ENCODE results near the gene ITGA6.

ITGA6 gene

DNA sequence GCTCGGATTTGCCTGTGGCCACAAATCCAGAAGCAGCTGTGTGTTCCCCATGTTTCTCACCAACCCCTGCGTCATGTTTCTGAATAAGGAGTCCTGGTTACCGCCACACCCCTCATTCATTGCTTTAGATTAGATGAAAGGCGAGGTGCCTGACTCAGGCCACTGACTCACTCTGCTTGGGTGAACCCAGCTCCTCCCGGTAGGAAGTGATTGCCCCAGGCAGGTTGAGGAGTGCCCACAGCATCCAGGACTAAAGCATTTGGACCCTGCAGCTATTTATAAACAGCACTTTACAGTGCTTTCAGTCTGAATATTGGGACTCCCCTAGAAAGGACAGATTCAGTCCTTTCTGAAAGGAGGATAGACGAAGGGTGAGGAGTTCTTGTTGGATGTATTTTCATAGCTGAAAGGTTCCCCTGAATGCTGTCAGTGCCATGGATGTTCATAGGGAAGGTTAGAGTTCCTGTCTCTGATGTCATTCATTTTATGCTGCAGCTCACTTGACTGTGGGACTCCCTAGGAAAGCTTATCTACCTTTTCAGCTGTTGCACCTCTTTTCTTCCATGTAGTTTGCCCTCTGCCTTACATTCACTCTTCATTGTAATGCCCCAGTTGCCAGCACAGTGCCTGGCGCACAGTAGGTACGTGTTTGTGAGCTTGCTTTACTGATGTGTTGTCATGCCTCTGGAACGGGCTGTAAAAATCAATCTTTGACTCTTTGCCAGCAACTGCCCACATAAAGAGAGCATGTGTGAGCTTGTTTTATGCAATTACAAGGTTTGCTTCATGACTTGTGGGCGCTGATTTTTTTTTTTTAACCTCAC, 14.9 kb downstream of the ITGA6 start:
- DNase-seq, result no peak

DNA sequence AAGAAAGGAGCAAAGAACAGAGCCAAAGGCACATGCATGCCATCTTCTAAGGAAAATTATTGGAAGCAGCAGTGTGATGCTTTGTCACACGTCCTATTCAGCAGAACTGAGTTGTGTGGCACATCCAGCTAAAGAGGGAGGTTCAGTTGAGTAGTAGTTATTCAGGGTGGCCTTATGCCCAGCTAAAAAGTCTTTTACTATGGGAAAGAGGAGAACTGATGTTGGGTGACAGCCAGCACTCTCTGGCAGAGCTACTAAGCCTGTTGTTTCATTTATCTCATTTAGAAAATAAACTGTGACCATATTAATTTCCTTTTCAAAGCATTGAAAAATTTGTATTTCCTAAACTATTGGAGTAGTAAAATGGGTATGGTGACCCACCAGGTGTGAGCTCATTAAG, 18.5 kb downstream of the ITGA6 start:
- no peak for DNase-seq

DNA sequence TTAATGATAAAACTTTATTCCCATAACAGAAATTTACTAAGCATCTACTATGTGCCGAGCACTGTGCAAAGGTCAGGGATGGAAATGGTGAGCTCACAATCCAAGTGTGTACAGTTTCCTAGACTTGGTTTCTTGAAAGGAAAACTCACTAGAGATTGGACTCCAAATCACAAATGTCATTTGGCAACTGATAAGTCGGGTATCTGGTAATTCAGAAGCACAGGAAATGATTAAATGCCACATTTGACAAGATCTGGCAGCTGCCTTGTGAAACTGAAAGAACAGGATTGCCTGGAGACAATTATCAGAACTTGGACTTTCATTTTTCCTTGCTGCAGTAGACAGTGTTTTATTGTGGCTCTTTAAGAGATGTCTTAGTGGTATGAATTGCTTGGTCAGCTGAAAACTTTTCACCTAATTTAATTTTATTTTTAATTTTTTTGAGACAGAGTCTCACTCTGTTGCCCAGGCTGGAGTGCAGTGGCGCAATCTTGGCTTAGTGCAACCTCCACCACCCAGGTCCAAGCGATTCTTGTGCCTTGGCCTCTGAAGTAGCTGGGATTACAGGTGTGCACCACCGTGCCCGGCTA, 19.2 kb downstream of the ITGA6 start:
- no peak for DNase-seq

DNA sequence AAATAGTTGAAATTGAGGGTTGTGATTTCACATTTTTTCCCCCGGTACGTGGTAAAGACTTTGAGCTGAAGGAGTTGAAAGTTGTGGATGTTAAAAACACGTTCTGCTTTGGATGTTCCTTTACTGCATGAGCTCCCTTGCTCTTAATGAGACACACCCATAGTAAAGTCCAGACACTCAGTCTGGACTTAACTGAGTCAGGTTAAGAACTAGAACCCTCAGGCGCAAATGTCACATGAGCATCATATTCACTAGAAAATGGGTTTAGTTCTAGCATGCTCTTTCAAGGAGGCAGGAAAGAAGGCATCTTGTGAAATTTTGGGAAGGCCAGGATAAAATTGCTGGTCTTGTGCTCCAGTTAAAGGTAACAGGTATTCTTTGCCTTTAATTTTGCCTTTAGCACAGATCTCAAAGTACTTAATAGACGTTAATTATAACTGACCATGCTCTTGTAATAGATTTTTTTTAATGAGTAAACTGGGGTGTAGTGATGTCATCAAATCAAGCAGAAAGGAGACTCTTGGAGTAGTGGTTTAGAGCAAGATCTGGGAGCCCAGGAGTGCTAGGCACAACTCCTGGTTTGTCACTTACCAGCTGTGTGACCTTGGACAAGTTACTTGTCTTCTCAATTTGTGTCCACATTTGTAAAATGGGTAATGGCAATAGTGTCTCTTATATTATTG, 20.6 kb downstream of the ITGA6 start:
- no peak for DNase-seq

DNA sequence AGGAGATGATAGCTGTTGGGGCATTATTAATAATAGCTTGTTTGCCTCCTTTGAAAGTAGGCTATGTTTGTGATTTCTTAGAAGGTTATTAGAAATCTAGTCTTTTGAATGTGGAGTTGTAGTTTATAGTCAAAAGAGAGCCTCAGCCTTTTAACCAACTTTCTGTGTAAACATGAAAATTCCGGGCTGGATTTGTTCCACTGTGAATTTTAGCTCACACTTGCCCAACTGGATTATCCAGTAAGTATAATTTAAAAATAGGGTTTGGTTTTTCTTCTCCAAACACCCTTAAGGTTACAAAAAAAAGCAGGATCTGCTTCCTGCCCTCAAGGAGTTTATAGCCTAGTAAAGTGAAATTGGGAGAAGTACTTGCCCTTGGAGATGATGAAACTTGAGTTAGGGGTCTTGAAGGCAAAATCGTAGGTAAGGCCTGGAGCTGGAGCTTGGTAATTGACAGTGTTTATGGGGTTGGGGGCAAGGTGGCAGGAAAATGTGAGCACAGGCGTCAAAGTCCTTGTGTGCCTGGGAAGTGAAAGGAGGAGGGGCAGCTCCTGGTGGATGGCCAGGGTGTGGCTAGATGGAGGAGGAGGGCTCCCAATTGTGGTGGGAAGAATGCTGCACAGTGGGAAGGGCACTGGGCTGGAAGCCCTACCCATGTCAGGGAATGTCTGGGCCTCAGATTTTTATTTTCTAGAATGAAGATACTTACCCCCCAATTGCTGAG, 21.3 kb downstream of the ITGA6 start:
- no peak for DNase-seq

DNA sequence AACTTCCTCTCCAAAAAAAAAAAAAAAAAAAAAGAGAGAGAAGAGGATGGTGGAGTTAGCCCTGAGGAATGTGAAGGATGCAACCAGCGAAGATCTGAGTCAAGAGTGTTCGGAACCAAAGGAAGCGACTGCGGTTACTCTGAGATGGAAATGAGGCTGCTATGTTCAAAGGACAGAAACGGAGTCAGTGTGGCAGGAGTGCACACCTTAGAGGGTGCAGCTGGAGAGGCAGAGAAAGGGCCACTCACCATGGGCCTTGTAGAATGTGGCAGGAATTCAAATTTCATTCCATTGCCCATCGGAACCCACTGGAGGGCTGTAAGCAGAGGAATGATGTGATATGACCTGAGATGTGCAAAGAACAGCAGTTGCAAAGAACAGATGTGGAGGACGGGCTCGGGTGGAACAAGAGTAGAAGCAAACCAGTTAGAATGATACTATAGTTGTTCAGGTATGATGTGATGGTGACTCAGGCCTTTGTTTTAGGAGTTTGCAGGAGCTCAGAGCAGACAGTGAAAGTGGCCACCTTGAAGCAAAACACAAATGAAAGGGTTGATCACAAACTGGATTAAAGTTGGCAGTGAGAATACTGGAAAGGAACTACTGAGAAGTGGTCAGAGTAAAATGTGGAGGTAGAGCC, 22.6 kb downstream of the ITGA6 start:
- DNase-seq, result no peak

DNA sequence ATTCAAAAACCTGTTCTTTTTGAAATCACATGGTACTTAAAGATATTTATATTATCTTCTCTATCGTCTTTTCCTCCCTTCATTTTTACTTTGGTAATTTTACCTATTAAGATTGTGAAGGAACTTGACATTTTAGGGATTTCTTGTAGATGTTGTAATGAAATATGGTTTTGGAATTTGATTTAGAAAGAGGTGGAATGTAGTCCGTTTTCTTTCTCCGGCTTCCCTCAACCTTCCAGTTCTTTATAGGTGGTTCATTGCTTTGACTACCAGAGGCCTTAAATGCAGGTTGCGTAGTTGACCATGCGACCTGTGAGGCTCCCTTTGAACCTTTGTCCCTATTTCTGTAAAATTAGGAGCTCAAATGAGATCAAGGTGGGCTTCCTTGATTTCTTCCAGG, 24.5 kb downstream of the ITGA6 start:
- no peak for DNase-seq

DNA sequence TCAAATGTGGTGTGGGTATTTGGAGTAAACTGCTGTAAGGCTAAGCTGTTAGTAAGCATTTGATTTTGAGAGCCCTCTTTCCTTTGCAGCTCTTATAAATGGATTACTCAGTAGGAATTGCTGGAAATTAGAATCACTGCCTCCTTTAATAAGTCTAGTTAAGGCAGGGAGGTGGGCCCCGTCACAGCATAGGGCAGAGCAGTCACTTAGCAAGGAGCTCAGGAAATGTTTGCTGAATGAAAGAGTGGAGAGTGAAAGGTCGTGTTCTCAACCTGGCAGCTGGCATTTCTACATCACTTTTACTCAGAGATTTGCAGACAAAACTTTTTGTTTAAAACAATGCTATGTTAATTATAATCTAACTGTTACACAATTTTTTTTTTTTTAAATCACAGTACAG, 25.5 kb downstream of the ITGA6 start:
- DNase-seq, result no peak

DNA sequence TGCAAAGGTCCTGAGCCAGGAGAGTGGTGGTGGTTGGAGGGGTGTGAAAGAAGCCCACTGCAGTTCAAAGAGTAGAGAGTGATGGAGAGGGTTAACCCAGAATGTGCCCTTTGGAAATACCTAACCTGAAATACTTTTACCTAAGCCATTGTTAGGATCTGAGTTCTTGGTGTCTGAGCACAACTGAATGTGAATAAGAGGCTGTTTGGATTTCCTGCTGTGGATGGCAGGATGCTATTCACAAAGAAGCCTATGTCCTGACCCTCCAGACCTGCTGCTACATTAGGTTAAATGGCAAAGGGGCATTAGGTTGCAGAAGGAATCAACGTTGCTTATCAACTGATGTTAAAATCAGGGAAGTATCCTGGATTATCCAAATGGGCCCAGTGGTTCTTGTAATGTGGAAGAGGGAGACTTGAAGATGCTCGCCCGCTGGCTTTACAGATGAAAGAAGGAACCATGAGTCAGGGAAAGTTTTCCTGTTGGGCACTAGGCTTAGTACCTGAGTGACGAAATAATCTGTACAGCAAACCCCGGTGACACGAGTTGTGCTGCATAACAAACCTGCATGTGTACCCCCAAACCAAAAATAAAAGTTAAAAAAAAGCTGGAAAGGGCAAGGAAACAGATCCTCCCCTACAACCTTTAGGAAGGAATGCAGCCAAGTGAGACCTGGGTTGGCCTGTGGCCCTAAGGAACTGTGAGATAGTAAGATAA, 27.2 kb downstream of the ITGA6 start:
- DNase-seq, result no peak

DNA sequence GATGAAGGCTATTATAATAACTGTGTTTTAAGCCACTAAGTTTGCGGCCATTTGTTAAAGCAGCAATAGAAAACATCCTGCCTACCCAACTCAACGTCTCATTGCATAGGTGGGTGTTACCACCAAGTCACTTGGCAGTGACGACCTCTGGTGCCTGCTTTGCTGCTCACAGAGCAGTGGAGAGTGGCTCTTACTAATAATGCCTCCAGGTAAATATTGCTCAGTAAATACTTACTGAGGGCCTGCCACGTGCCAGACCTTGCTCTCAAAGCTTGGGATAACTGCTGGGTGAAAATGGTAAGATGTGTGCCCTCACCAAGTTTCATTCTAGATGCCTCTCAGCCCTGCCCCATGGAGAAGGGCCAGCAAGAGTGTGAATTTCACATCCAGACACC, 27.7 kb downstream of the ITGA6 start:
- DNase-seq, result no peak

DNA sequence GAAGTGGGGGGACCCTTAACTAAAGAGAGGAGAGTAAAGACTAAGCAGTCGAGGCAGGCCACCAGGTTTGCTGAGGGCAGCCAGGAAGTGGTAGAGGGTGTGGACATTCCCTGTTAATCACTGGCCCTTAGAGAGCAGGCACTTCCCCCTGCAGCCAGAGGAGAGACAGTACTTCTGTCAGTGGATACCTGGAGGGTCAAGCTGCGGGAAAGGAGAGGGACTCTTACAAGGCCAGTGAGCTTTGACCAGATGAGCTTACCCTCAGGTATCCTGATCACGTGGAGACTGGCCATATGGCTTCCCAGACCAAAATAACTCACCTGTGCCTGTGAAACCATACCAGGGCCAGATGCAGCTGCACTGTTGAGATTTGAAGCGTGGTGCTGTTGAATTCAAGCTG, 28.6 kb downstream of the ITGA6 start:
- no peak for DNase-seq

DNA sequence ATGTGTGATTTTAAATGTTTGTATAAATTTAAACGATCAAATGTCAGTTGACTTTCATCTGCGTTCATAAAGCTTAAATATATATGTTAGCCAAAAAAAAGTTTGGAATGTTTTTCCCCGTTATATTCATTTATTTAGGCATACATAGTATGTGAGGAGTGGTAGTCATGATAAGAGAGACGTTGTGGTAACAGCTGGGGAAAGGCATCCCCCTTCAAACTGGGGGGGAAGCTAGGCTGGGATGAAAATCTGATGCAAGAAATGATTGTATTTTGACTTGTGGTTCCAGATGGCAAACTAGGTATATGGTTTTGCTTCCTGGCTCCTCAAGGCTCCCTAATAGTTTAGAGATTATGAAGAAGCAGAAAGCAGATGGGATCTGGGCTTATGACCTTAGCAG, 30.1 kb downstream of the ITGA6 start:
- no peak for DNase-seq

DNA sequence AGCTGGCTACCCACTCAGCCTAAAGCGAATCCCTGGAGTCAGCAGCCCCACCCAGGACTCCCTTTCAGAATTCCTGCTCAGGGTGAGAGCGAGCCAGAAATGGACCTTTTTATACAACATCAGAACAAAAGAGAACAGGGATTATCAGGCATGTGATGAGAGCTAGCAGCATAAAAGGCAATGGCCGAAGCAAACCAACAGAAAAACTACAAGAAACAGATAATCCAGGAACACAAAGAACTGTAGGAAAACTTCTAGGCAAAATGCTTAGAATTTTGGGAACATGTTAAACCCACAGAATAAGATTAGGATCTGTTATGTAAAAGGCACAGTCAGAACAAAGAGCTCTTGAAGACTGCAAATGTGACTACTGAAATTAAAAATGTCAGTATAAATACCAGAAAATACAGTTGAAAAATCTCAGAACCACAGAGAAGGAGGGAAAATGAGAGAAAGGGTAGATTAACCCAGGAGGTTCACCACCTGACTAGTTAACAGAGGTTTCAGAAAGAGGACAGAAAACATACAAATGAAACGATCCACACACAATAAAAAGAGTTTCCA, 31.3 kb downstream of the ITGA6 start:
- DNase-seq, result no peak

DNA sequence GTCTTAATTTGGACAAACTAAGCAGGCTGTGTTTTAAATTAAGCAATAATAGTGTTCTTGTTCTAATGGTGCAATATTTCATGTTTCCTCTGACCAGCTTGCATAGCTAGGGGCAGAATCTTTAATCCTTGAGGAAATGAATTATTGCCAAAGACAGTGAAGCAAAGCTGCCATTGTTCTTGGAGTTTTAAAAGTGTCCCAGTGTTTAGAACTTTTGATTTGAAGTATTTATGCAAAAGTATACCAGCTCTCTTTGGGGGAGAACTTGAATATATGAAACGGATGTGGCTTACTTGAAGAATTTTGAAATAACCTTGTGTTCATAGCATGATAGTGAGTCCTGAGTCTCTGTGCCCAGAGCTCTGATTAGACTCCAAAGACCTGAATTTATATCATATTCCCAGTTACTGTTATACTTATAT, 33.4 kb downstream of the ITGA6 start:
- no peak for DNase-seq

DNA sequence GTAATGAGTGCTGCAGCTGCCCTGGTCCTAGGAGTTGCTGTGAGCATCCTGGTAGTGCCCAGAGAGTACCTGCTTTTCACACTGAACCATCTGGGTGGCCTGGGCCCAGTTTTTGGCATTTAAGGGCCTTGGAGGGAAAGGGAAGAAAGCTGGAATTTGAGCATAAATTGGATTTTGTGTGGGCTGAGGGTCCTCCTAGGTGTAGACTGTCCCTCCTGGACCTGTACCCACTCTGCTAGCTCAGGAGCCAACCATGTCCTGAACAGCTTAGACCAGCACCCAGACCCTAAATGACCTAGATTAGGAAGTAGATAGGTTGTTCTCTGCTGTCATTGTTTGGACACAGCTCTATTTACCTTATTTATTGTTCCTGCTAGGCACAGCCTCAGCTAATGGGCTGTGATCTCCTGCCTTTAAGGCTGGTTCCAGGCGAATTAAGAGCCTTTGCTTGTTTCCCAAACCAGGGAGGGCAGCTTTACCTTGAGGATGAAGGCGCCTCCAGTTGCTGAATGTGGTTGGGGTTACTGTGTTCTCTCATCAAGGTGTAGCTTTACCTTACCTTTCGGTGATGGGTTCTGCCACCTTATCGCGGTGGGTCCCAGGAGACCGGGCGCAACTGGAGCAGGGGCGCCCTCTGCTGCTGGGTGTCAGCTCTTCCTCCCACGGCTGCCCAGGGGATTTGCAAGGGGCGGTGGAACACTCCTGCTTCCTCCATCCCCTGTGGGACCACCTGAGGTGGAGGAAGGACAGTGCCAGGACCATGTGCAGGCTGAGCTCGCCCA, 34.4 kb downstream of the ITGA6 start:
- DNase-seq, result peak; percentile 51

DNA sequence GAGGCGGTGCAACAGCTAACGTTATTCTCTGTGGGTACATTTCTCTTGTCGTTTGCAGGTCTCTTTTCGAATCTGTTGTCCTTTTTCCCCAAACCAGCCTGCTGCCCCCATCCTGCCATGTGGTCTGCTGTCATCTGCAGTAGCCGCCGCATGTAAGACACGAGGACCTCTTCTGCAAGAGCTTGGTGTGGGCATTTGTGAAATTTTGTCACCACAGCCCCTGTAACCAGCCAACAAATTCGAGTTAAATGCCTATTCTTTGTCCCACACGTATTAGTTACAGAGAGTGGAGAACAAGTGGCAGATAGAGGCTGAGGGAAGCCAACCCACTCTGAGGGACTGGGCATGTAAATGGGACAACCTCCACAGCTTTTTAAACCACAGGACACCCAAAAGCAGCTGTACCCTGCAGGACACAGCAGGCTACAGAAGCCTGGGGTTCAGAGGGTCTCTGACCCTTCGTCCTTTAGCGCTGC, 35.0 kb downstream of the ITGA6 start:
- DNase-seq, result no peak

DNA sequence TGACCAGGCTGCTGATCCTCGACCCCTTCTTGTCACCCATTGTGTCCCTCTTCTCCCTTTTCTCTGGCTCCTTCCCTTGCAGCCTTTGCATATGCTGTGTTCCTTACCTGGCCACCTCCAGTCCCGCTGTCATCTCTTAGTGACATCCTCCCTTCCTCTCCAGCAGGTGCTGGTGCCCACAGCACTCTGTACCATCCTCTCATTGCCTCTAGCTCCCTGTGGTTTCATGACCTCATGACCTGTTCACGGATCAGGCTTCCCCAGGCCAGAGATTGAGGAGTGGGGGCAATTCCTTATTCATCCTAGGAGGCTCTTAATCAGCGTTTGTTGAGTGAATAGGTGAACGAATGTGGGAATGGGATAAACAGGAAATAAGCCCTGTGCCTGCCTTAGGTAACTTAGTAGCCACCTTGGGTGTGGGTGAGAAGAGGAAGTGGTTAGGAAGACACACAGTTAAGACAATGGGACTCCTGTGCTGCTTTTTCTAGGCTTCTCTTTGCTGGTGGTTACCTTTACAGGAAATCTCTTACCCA, 35.5 kb downstream of the ITGA6 start:
- no peak for DNase-seq

DNA sequence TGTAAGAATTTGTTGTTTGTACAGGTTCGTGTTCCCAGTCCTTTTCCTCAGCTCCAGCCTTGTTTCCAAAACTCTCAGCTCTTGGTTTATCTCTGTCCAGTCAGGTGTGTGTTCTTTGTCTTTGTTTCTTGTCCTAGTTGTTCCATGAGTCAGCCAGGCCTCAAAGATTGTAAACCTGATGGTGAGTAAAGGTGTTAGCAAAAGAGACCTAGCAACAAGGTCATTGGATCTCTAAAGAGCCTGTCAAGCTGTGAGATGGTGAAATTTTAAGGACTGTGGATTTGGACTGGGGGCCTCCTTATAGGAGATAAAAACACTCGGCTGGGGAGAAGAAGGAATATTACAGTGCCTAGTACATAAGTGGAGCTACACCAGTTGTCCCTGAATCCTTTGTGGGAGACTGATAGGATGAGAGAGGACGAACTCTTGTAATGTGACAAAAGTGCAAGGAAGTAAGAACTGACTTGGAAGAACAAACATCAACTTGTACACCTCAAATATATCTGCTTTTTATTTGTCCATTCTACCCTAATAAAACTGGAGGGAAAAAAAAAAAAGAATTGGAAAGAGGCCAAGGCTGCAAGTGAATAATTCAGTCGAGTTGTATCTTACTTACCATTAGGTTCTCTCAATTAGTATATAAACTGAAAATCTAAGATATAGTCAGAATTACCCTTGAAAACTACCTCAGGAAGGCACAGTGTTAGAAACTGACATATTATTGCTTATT, 37.2 kb downstream of the ITGA6 start:
- DNase-seq, result no peak

DNA sequence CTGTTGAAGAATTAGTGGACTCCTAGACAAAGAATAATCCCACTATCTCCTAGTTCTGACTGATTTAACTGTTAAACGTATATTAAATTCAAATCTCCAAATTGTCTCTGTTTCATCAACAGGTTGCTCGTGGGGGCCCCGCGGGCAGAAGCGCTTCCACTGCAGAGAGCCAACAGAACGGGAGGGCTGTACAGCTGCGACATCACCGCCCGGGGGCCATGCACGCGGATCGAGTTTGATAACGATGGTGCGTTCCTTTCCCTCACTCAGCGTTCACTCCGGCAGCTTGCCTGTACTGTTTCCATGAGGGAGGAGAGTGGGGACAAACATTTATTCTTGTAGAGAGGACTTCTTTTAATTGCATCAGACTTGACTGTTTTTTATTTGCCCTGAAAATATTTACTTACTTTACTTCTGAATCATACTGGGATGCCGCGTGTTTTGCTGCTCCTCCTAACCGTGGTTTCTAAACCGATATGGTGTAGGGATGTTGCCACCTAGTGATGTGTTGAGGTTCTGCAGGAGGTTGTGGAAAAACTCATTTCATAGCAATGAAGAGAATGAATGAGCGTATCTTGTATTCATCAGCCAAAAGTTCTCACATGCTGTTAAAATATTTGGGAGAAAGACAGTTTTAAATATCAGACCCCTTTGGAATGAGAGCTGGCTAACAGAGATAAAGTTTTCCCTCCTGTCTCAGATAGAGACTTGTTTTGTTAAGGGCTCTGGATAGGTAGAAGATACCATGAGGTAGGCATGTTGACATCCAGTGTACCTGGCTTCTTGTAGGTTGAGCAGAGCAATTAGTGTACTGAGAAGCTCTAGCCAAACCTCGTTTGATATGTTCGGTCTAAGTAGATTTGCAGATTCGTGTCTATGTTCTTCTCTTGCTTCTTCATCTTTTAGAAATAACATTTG, 38.3 kb downstream of the ITGA6 start:
- peak; percentile 60 for DNase-seq

Measured in left hindlimb (tissue), 1 donor.